Neural cell (in vitro differentiated cells): ENCODE data around the gene CNOT10.

Source experiments
- CTCF ChIP-seq: fragments of 450-650 bp; IDR thresholded peaks from 2 replicates; pipeline ENCODE4 v1.5.1; 2014; ENCODE audit warnings: antibody characterized with exemption, mild to moderate bottlenecking, moderate library complexity; ENCODE audit not compliant: poor library complexity, severe bottlenecking
- EZH2 ChIP-seq: fragments of 200-600, 300-800 bp; shearing (Covaris generic), sonication (generic); IDR thresholded peaks from 2 replicates; pipeline ENCODE4 v1.6.1; 2014; ENCODE audit warnings: antibody characterized with exemption, low read length, borderline replicate concordance, mild to moderate bottlenecking; ENCODE audit not compliant: insufficient read depth, poor library complexity, severe bottlenecking
- RAD21 ChIP-seq: fragments of 450-650 bp; conservative IDR thresholded peaks from 2 replicates; pipeline ENCODE4 v1.6.1; 2014; ENCODE audit warnings: antibody characterized with exemption, mild to moderate bottlenecking, moderate library complexity

GRCh38 chr3:32820971-32821685, 136.1 kb downstream of the CNOT10 start:
- TF ChIP-seq RAD21 (no peak), CTCF (no peak), EZH2 (no peak)
